OCI-M2 (cell line): ENCODE data around the gene TUBB1.
"Not testable (repeated sequence)": the region's sequence is repeated elsewhere in the genome, so short reads cannot be mapped to it uniquely, and the experiment has no call there.

Experiments used
- DNase-seq: peaks from one replicate; lab custom pipeline; 2025; ENCODE audit not compliant: unreplicated experiment; lab: John Stamatoyannopoulos, UW

Gene TUBB1

GRCh38 chr20:59005523-59006166 lies 13.6 kb upstream of the TUBB1 start:
- DNase-seq = no peak

- DNase-seq = no peak
Observed at GRCh38 chr20:59006167-59006863, 12.9 kb upstream of the TUBB1 start.

- no peak for DNase-seq
Observed at GRCh38 chr20:59006864-59007664, 12.2 kb upstream of the TUBB1 start, which contains the start of gene CTSZ. Gene CTSZ, minus strand, starts transcription at chr20:59007254. Its CDS starts 126 bp downstream, at chr20:59007128.

- DNase-seq = no peak
Observed at GRCh38 chr20:59007665-59008511, 11.3 kb upstream of the TUBB1 start.

GRCh38 chr20:59008715-59009336 lies 10.4 kb upstream of the TUBB1 start:
- DNase-seq = no peak

GRCh38 chr20:59010321-59010994 lies 8.8 kb upstream of the TUBB1 start:
- DNase-seq = no peak

GRCh38 chr20:59010995-59011873 lies 8.0 kb upstream of the TUBB1 start:
- DNase-seq = no peak

- not testable (repeated sequence) for DNase-seq
Observed at GRCh38 chr20:59011874-59012157, 7.4 kb upstream of the TUBB1 start.

- no peak for DNase-seq
Observed at GRCh38 chr20:59013031-59013951, 5.9 kb upstream of the TUBB1 start.

- no peak for DNase-seq
Observed at GRCh38 chr20:59013959-59014608, 5.1 kb upstream of the TUBB1 start.

- DNase-seq = no peak
Observed at GRCh38 chr20:59014680-59015389, 4.4 kb upstream of the TUBB1 start.

GRCh38 chr20:59015411-59015810 lies 3.8 kb upstream of the TUBB1 start:
- DNase-seq = no peak

GRCh38 chr20:59015812-59016711 lies 3.2 kb upstream of the TUBB1 start:
- DNase-seq = no peak

- no peak for DNase-seq
Observed at GRCh38 chr20:59016795-59017492, 2.3 kb upstream of the TUBB1 start.

- DNase-seq = no peak
Observed at GRCh38 chr20:59017493-59018231, 1.6 kb upstream of the TUBB1 start.
